WTC11 (cell line): ENCODE data around the gene IL9R. TPM values are rescaled to one million over a fixed set of nuclear protein-coding genes. Genes with fewer than 3 reads are reported as not detected.
"Not testable (repeated sequence)": the region's sequence is repeated elsewhere in the genome, so short reads cannot be mapped to it uniquely, and the experiment has no call there.

Experiments
- ATAC-seq: fragments of 200-7000 bp; cut with Tn5 transposase; 2 replicates; pipeline ENCODE4 v1.10.0; 2021; ENCODE audit warnings: mild to moderate bottlenecking, moderate library complexity
- CTCF ChIA-PET: fragments of 300-600 bp; sonication (Branson Sonifier 250); formaldehyde crosslinking; loops from one replicate; lab custom pipeline; 2021; ENCODE audit warnings: antibody characterized with exemption; lab: Charles Lee
- POLR2A ChIA-PET: fragments of 350-600 bp; sonication (Branson Sonifier 250); formaldehyde crosslinking; loops from one replicate; lab custom pipeline; 2021; ENCODE audit warnings: antibody characterized with exemption; lab: Charles Lee
- DNase-seq: peaks from one replicate; pipeline ENCODE4 v3.0.0; 2021; ENCODE audit warnings: low spot score
- H3K27ac Mint-ChIP-seq: 2 replicates; pipeline ENCODE4 v1.8.0; 2021; ENCODE audit warnings: mixed read lengths
- H3K27me3 Mint-ChIP-seq: 2 replicates; pipeline ENCODE4 v1.8.0; 2021; ENCODE audit warnings: low read depth, mild to moderate bottlenecking, moderate library complexity, mixed read lengths
- H3K36me3 Mint-ChIP-seq: 2 replicates; pipeline ENCODE4 v1.8.0; 2021; ENCODE audit warnings: mixed read lengths
- H3K4me1 Mint-ChIP-seq: 2 replicates; pipeline ENCODE4 v1.8.0; 2022; ENCODE audit warnings: mixed read lengths
- H3K4me3 Mint-ChIP-seq: 2 replicates; pipeline ENCODE4 v1.8.0; 2021; ENCODE audit warnings: mild to moderate bottlenecking, moderate library complexity, mixed read lengths
- H3K9me3 Mint-ChIP-seq: 2 replicates; pipeline ENCODE4 v1.8.0; 2021; ENCODE audit warnings: mixed read lengths
- CBFB ChIP-seq: sonication (generic); formaldehyde crosslinking; IDR thresholded peaks from 2 replicates; pipeline ENCODE4 v1.8.1; 2022; ENCODE audit warnings: mild to moderate bottlenecking, low read depth, missing genetic modification reagents
- CDX4 ChIP-seq: fragments of 250-450 bp; sonication (Bioruptor Pico); IDR thresholded peaks from 2 replicates; pipeline ENCODE4 v1.9.0; 2021; ENCODE audit warnings: moderate library complexity, mild to moderate bottlenecking, inconsistent platforms, borderline replicate concordance
- FOXP4 ChIP-seq: sonication (generic); formaldehyde crosslinking; IDR thresholded peaks from 2 replicates; pipeline ENCODE4 v1.8.0; 2022; ENCODE audit warnings: mild to moderate bottlenecking, missing genetic modification reagents
- IRF2 ChIP-seq: sonication (generic); formaldehyde crosslinking; IDR thresholded peaks from 2 replicates; pipeline ENCODE4 v1.8.0; 2022; ENCODE audit warnings: low read depth, missing genetic modification reagents, borderline replicate concordance
- JUN ChIP-seq: sonication (generic); formaldehyde crosslinking; IDR thresholded peaks from 2 replicates; pipeline ENCODE4 v1.8.0; 2023; ENCODE audit warnings: mild to moderate bottlenecking, missing genetic modification reagents
- NFE2L1 ChIP-seq: sonication (generic); formaldehyde crosslinking; IDR thresholded peaks from 2 replicates; pipeline ENCODE4 v1.8.1; 2023; ENCODE audit warnings: missing genetic modification reagents
- NR1H2 ChIP-seq: sonication (generic); formaldehyde crosslinking; IDR thresholded peaks from 2 replicates; pipeline ENCODE4 v1.9.0; 2021; ENCODE audit warnings: mild to moderate bottlenecking, moderate library complexity, missing genetic modification reagents
- OVOL2 ChIP-seq: fragments of 250-450 bp; sonication (Bioruptor Pico); IDR thresholded peaks from 2 replicates; pipeline ENCODE4 v1.9.0; 2021; ENCODE audit warnings: mild to moderate bottlenecking, borderline replicate concordance
- TCF7 ChIP-seq: sonication (generic); formaldehyde crosslinking; IDR thresholded peaks from 2 replicates; pipeline ENCODE4 v1.8.0; 2022; ENCODE audit warnings: mild to moderate bottlenecking, low read depth, missing genetic modification reagents, moderate library complexity
- TEAD1 ChIP-seq: sonication (generic); formaldehyde crosslinking; IDR thresholded peaks from 2 replicates; pipeline ENCODE4 v1.8.0; 2022; ENCODE audit warnings: mild to moderate bottlenecking, missing genetic modification reagents
- ZNF317 ChIP-seq: sonication (generic); formaldehyde crosslinking; IDR thresholded peaks from 2 replicates; pipeline ENCODE4 v1.8.1; 2023; ENCODE audit warnings: low read depth, mild to moderate bottlenecking, moderate library complexity, missing genetic modification reagents, borderline replicate concordance
- ZNF423 ChIP-seq: fragments of 250-450 bp; sonication (Bioruptor Pico); IDR thresholded peaks from 2 replicates; pipeline ENCODE4 v2.1.2; 2022; ENCODE audit warnings: mild to moderate bottlenecking, moderate library complexity
- ZNF512 ChIP-seq: sonication (generic); formaldehyde crosslinking; IDR thresholded peaks from 2 replicates; pipeline ENCODE4 v1.8.1; 2022; ENCODE audit warnings: missing genetic modification reagents, borderline replicate concordance
- ZNF532 ChIP-seq: fragments of 250-450 bp; sonication (Bioruptor Pico); IDR thresholded peaks from 2 replicates; pipeline ENCODE4 v1.9.0; 2021; ENCODE audit warnings: mild to moderate bottlenecking, borderline replicate concordance
- total RNA-seq: library from RNA; stranded (reverse); gene quantifications from 3 replicates; pipeline ENCODE4 v1.2.3, GENCODE V29; 2021
- TF ChIP-seq, protein P1 (sequence below): sonication (generic); formaldehyde crosslinking; IDR thresholded peaks from 2 replicates; pipeline ENCODE4 v1.8.0; 2022; ENCODE audit warnings: mild to moderate bottlenecking, missing genetic modification reagents
- TF ChIP-seq, protein P2 (sequence below): sonication (generic); formaldehyde crosslinking; IDR thresholded peaks from 2 replicates; pipeline ENCODE4 v1.8.0; 2023; ENCODE audit warnings: missing genetic modification reagents
- TF ChIP-seq, protein P3 (sequence below): fragments of 250-450 bp; sonication (Bioruptor Pico); IDR thresholded peaks from 2 replicates; pipeline ENCODE4 v1.9.0; 2021; ENCODE audit warnings: mild to moderate bottlenecking

IL9R gene
- total RNA-seq, 1 experiment from 2014 or later = 1.3 TPM

- H3K4me3 Mint-ChIP-seq, H3K4me1 Mint-ChIP-seq, DNase-seq, ATAC-seq, CTCF ChIA-PET, H3K27me3 Mint-ChIP-seq, POLR2A ChIA-PET, H3K9me3 Mint-ChIP-seq, H3K27ac Mint-ChIP-seq: not testable (repeated sequence)
- H3K36me3 Mint-ChIP-seq = peaks cover 12% of the 10 kb centered on the region
These were observed 10.9 kb downstream of the IL9R start for GRCh38 chrX:156008379-156008778.

DNA sequence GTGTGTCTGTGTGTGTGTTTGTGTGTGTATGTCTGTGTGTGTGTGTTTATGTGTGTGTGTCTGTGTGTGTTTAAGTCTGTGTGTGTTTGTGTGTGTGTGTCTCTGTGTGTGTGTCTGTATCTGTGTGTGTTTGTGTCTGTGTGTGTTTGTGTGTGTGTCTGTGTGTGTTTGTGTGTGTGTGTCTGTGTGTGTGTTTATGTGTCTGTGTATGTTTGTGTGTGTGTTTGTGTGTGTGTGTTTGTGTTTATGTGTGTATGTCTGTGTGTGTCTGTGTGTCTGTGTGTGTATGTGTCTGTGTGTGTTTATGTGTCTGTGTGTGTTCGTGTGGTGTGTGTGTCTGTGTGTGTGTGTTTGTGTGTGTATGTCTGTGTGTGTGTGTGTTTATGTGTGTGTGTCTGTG is 11.4 kb downstream of the IL9R start:
- TF ChIP-seq ZNF512 (CRISPR knock-in tag) (no peak), CBFB (CRISPR knock-in tag) (no peak), ZNF423 (no peak), ZNF317 (CRISPR knock-in tag) (no peak), FOXP4 (CRISPR knock-in tag) (no peak), OVOL2 (no peak), CDX4 (CRISPR knock-in tag) (no peak), TCF7 (CRISPR knock-in tag) (no peak), JUN (CRISPR knock-in tag) (no peak), NR1H2 (no peak), IRF2 (no peak), ZNF532 (no peak), NFE2L1 (CRISPR knock-in tag) (no peak), TEAD1 (CRISPR knock-in tag) (no peak)
- TF ChIP-seq, protein P1, sequence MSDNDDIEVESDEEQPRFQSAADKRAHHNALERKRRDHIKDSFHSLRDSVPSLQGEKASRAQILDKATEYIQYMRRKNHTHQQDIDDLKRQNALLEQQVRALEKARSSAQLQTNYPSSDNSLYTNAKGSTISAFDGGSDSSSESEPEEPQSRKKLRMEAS (CRISPR knock-in tag) = no peak
- TF ChIP-seq, protein P2, sequence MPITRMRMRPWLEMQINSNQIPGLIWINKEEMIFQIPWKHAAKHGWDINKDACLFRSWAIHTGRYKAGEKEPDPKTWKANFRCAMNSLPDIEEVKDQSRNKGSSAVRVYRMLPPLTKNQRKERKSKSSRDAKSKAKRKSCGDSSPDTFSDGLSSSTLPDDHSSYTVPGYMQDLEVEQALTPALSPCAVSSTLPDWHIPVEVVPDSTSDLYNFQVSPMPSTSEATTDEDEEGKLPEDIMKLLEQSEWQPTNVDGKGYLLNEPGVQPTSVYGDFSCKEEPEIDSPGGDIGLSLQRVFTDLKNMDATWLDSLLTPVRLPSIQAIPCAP (CRISPR knock-in tag) = no peak
- TF ChIP-seq, protein P3, sequence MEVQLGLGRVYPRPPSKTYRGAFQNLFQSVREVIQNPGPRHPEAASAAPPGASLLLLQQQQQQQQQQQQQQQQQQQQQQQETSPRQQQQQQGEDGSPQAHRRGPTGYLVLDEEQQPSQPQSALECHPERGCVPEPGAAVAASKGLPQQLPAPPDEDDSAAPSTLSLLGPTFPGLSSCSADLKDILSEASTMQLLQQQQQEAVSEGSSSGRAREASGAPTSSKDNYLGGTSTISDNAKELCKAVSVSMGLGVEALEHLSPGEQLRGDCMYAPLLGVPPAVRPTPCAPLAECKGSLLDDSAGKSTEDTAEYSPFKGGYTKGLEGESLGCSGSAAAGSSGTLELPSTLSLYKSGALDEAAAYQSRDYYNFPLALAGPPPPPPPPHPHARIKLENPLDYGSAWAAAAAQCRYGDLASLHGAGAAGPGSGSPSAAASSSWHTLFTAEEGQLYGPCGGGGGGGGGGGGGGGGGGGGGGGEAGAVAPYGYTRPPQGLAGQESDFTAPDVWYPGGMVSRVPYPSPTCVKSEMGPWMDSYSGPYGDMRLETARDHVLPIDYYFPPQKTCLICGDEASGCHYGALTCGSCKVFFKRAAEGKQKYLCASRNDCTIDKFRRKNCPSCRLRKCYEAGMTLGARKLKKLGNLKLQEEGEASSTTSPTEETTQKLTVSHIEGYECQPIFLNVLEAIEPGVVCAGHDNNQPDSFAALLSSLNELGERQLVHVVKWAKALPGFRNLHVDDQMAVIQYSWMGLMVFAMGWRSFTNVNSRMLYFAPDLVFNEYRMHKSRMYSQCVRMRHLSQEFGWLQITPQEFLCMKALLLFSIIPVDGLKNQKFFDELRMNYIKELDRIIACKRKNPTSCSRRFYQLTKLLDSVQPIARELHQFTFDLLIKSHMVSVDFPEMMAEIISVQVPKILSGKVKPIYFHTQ (CRISPR knock-in tag) = no peak
- no peak overlapping the region for H3K4me3 Mint-ChIP-seq
- H3K27me3 Mint-ChIP-seq = no peaks in the 10 kb centered on the region
- no peak for DNase-seq
- peaks cover 11% of the 10 kb centered on the region for H3K36me3 Mint-ChIP-seq
- peaks cover 8% of the 10 kb centered on the region for H3K9me3 Mint-ChIP-seq
- ChIA-PET POLR2A (no interaction called here), CTCF (no interaction called here)
- H3K4me1 Mint-ChIP-seq = no peaks in the 10 kb centered on the region
- no peak for ATAC-seq
- H3K27ac Mint-ChIP-seq = no peak overlapping the region

GRCh38 chrX:156009691-156010090 is 12.2 kb downstream of the IL9R start:
- H3K9me3 Mint-ChIP-seq, H3K4me1 Mint-ChIP-seq, CTCF ChIA-PET, H3K4me3 Mint-ChIP-seq, DNase-seq, H3K27ac Mint-ChIP-seq, H3K27me3 Mint-ChIP-seq, ATAC-seq, POLR2A ChIA-PET, H3K36me3 Mint-ChIP-seq: not testable (repeated sequence)

GRCh38 chrX:156013286-156013953 is 15.9 kb downstream of the IL9R start:
- CTCF ChIA-PET, H3K27ac Mint-ChIP-seq, H3K4me3 Mint-ChIP-seq, POLR2A ChIA-PET, H3K36me3 Mint-ChIP-seq, DNase-seq, H3K4me1 Mint-ChIP-seq, H3K27me3 Mint-ChIP-seq, H3K9me3 Mint-ChIP-seq, ATAC-seq: not testable (repeated sequence)
